GM21786 (cell line): ENCODE results near the gene STK31.
"Not testable (repeated sequence)": the region's sequence is repeated elsewhere in the genome, so short reads cannot be mapped to it uniquely, and the experiment has no call there.

Source experiments
- ATAC-seq: cut with Tn5 transposase; IDR thresholded peaks from one replicate; pipeline ENCODE4 v1.9.1; 2021; ENCODE audit not compliant: unreplicated experiment

The STK31 gene

DNA sequence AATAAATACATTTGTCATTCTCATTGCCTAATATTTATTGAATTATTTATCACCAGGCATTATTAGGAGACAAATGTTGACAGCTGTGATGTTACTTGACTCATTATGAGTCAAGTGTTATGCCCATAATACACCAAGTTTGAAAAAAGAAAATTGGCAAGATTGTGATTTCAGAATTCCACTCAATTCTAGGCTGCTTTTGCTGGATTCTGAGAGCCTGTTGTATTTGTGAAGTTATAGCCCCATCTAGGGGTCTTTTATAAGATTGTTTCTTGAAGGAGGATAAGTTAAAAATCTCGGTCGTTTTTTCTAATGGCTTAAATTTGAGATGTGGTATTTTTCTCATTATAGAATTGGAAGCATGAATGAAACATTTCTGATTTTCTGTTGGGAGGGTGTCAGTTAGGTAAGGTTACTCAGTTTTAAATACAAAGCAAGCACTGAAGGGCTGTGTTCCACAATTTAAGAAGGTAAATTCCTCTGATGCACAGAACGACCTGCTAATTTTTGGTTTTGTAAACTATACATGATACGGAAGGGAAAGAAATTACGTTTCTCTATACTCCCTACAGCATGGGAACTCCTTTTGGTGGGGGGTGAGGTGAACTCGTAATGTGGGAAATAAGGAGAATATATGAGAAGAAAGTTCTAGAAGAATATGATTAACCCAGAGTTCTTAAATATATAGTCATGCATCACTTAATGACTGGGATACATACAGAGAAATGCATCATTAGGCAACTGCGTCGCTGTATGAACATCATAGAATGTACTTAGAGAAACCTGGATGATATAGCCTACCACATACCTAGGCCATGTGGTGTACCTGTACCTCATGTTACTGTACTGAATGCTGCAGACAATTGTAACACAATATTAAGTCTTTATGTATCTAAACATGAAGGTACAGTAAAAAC, 2.6 kb downstream of the STK31 start:
- no peak for ATAC-seq

DNA sequence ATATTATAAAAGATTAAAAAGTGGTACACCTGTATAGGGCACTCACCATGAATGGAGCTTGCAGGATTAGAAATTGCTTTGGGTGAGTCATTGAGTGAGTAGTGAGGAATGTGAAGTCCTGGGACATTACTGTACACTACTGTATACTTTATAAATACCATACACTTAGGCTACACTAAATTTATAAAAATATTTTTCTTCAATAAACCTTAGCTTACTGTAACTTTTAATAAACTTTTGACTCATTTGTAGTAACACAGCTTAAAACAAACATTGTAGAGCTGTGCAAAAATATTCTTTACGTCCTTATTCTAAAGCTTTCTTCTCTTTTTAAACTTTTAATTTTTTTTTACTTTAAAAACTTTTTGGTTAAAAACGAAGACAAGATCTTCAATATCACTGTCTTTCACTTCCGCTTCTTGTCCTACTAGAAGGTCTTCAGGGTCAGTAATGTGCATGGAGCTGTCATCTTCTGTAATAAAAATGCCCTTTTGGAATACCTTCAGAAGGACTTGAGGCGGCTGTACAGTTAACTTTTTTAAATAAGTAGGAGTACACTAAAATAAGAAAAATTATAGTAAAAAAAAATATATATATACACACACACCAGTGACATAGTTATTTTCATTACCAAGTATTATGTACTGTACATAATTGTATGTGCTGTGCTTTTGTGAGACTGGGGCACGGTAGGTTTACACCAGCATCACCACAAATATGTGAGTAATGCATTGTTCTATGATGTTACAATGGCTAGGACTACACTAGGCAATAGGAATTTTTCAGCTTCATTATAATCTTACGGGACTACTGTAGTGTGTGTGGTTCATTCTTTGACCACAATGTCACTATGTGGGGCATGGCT, 3.5 kb downstream of the STK31 start:
- no peak for ATAC-seq

DNA sequence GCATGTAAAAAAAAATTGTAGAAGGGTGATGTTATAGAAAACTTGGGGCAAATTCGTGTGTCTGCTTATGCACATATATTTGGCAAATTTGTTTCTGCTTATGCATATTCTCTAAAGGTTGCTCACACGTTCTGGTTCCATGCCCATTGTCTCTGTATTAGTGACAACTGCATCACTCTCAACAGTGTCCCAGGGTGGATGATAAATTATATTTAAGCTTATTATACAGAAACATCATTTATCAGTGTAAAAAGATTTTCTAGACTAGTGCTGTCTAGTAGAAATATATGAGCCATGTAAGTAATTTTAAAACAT, 4.1 kb downstream of the STK31 start:
- no peak for ATAC-seq

DNA sequence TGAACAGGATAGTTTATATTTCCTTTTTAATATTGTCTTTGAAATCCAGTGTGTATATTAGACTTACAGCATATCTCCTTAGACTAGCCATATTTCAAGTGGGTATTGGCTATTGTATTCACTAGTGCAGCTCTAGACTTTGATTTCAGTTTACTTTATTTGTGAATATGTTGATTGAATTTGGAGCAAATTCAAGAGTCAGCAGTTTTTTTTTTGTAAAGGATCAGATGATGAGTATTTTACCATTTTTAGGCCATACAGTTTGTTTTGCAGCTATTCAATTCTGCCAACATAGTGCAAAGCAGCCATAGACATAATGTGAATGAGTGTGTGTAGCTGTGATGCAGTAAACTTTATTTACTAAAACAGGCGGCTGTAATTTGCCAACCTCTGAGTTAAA, 4.6 kb downstream of the STK31 start:
- no peak for ATAC-seq

DNA sequence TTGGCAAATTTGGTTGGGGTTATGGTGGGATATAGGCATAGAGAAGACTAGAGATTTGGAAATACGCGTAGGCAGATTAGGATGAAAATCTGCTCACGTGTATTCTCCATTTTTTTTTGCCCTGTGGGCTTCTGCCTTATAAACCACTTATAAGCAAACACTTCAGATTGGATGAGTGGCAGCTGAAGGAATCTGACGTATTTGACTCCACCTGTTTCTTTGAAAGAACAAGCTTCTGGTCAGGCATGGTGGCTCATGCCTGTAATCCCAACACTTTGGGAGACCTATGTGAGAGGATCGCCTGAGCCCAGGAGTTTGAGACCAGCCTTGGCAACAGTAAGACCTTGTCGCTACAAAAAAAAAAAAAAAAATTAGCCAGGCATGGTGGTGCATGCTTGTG, 5.1 kb downstream of the STK31 start:
- ATAC-seq: no peak

DNA sequence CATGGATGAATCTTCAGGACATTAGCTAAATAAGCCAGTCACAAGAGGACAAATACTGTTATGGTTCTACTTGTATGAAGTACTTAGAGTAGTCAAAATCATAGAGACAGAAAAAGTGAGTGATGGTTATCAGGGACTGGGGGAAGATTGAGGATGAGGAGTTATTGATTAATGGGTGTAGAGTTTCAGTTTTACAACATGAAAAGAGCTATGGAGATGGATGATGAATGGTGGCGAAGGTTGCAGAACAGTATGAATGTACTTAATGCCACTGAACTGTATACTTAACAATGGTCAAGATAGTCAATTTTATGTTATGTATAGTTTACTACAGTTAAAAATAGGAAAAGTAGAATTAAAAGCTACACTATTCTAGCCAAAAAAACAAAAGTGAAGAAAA, 7.8 kb downstream of the STK31 start:
- no peak for ATAC-seq

DNA sequence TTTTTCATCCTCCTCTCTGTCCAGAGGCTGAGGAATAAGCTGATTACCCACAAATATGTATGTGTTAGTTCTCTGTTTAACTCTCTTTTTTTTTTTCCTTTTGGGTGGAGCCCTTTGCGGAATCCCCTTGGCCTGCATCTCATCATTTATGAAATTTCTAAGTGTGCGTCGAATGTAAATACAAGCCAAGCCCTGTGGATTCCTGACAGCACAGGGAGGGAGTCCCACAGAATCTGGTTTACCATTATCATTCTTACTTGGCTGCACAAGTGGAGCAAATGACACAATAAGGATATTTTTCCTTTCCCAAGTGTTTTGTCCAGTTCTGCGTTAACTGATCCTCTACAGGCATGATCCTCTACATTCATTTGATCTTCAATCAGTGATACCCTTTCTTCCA, 11.4 kb downstream of the STK31 start:
- ATAC-seq: no peak

DNA sequence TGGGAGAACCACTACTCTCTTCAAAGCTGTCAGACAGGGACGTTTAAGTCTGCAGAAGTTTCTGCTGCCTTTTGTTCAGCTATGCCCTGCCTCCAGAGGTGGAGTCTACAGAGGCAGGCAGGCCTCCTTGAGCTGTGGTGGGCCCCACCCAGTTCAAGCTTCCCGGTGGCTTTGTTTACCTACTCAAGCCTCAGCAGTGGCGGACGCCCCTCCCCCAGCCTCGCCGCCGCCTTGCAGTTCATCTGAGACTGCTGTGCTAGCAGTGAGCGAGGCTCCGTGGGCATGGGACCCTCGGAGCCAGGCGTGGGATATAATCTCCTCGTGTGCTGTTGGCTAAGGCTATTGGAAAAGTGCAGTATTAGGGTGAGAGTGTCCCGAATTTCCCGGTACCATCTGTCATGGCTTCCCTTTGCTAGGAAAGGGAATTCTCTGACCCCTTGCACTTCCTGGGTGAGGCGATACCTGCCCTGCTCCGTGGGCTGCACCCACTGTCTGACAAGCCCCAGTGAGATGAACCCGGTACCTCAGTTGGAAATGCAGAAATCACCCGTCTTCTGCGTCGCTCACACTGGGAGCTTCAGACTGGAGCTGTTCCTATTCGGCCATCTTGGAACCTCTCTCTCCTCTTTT, 12.7 kb downstream of the STK31 start:
- ATAC-seq: not testable (repeated sequence)

DNA sequence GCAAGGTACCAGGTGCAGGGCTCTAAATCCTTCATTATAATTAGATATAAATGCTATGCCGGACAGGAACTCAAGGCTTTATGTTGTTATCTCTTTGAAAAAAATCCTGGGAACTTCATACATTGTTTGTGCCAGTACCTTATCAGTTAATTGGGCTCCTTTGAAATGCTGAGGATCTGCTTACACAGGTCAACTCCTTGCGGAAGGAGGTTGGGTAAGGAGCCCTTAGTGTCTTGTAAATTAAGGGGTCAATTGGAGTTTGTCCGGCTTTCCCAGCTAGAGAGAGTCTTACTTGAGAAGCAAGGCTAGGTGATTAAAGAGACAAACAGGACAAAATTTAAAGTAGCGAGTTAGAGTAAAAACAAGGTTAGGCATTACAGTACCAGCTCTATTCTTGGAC, 14.1 kb downstream of the STK31 start:
- ATAC-seq: not testable (repeated sequence)

DNA sequence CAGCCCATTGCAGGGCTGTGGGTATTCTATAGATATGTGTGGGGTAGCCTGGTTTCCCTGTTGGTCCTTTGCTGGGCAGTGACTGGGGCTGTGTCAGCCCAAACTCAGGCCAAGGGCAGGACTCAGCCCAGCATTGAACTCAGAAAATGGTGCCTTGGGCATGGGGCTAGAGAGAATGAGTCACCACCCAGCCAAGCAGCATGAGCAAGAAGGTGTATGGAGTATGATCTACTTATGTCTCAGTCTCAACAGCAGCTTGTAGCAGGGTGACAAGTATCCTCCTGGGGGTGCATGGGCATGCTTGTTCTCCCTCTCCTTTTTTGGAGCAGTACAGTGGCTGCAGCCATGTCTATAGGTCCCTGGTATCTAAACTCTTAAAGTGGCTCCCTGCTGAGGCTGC, 32.0 kb downstream of the STK31 start:
- no peak for ATAC-seq

DNA sequence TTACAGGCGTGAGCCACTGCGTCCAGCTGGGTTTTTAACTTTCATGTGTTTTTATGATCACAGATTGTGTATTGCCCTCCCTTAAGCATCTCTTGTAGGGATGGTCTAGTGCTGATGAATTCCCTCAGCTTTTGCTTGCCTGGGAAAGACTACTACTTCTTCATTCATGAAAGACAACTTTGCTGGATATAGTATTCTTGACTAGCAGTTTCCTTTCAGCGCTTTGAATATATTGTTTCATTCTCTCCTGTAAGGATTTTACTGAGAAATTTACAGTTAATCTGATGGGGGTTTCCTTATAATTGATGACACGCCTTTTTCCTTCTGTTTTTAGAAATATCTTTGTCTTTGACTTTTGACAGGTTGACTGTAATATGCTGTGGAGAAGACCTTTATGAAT, 33.2 kb downstream of the STK31 start:
- no peak for ATAC-seq

DNA sequence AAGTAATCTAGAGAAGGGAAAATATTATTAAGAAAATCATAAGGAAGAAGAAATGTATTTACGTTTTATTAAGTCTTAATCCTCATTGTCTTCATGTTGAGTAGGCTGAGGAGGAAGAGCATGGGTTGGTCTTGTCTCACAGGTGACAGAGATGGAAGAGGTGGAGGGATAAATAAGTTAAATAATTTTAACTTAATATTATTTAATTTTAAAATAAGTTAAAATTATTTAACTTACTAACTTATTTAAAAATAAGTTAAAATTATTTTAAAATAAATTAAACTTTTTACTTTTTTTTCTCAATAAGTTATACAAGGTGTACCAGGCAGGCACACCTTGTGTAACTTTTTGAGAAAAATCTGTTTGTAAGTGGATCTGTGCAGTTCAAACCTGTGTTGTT, 36.6 kb downstream of the STK31 start:
- no peak for ATAC-seq

DNA sequence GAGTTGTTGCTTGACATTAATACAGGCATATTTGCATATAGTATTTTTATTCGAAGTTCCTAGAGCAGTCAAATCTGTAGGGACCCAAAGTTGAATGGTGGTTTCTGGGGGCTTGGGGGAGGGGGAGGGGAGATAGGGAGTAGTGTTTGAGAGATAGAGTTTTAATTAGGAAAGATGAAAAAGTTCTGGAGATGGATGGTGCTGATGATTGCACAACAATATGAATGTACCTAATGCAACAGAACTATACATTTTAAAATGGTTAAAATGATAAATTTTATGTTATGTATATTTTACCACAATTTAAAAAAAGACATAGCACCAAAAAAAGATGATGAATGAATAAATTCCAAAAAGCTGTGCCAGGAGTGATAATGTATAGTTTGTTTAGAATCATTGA, 41.8 kb downstream of the STK31 start:
- ATAC-seq: no peak

DNA sequence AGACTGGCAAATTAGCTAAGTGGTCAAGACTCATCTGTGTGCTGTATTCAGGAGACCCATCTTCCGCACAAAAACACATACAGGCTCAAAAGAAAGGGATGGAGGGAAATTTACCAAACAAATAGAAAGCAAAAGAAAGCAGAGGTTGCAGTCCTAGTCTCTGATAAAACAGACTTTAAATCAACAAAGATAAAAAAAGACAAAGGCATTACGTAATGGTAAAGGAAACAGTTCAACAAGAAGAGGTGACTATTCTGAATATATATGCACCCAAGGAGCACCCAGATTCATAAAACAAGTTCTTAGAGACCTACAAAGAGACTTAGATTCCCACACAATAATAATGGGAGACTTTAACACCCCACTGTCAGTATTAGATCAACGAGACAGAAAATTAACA, 48.8 kb downstream of the STK31 start:
- ATAC-seq: not testable (repeated sequence)

DNA sequence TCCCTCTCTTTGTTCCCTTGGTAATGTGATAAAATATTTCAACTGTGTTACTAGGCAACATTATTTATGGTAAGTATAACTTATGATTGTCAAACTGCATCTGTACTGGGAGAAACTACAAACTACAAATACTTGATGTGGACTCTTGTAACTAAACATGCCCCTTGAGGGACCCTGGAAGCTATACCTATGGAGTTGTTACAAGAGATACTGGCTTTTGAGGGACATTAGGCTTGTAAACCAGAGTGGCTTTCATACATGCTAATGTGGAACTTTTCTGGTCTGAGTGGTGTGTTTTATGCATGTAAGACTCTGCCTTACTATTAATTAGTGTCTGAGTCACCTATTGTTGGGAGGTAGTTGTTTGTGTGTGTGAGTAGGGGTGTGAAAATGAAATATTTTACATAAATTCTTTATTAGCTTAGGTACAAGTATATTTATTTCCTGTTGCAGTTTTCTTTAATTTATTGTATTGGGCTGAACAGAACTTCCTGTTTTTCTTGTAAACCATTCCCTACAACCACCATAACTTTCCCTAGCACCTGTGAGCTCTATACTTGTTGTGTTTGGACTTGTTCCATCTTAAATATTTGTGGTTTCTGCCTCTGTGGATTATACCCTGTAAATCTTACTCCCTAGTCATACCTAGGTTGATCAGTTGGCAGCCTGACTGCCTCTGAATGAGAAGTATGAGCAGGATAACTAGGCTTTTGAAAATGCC, 49.8 kb downstream of the STK31 start:
- no peak for ATAC-seq

DNA sequence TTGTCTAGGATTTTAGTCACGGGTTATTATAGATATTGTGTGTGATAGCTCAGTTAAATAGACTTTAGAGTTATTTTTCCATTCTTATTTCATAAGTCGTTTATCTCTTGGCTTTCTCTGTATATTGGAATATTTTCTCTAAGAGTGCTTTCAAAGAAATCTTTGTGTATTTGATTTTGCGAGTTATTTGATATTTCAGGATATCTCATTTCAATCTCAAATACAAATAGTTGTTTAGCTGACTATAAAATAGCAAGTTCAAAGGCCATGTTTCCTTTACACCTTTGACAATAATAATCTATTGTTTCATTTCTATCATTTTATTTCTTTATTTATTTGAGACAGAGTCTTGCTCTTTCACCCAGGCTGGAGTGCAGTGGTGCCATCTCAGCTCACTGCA, 55.9 kb downstream of the STK31 start:
- no peak for ATAC-seq

DNA sequence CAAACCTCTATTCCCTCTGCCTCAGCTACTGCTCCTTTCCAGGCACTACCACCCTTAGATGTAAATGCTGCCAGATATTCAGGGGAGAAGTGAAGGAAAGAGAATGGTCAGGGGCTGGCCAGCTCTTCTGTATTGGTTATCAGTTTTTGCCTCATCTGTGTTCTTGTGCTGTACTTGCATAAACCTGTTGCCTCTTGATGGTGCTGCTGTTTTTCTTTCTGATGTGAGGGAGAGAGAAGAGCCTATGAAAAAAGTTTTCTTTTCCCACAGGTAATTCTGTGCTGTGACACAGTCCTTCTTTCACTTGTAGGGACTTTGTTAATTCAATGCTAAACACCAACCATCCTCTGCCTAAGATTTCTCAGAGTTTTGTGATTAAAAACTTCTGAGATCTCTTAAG, 57.5 kb downstream of the STK31 start:
- no peak for ATAC-seq

DNA sequence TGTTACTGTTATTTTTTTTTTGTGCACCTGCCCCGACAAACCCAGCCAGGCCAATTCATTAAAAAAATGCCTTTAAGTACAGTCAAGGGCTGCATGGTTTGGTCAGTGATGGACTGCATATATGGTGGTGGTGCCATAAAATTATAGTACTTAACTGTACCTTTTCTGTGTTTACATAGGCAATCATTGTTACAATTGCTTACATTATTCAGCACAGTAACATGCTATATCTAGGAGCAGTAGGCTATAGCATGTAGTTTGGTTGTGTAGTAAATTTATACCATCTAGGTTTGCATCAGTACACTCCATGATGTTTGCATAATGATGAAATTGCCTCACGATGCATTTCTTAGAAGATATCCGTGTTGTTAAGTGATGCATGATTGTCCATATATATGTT, 58.0 kb downstream of the STK31 start:
- no peak for ATAC-seq

DNA sequence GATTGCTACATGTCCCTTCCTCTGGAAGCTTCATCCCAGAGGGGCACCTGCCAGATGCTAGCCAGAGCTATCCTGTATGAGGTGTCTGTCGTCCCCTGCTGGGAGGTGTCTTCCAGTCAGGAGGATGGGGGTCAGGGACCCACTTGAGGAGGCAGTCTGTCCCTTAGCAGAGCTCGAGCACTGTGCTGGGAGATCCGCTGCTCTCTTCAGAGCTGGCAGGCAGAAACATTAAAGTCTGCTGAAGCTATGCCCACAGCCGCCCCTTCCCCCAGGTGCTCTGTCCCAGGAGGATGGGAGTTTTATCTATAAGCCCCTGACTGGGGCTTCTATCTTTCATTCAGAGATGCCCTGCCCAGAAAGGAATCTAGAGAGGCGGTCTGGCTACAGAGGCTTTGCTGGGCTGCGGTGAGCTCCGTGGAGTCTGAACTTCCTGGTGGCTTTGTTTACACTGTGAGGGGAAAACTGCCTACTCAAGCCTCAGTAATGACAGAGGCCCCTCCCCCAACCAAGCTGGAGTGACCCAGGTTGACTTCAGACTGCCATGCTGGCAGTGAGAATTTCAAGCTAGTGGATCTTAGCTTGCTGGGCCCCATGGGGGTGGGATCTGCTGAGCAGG, 69.3 kb downstream of the STK31 start:
- not testable (repeated sequence) for ATAC-seq

DNA sequence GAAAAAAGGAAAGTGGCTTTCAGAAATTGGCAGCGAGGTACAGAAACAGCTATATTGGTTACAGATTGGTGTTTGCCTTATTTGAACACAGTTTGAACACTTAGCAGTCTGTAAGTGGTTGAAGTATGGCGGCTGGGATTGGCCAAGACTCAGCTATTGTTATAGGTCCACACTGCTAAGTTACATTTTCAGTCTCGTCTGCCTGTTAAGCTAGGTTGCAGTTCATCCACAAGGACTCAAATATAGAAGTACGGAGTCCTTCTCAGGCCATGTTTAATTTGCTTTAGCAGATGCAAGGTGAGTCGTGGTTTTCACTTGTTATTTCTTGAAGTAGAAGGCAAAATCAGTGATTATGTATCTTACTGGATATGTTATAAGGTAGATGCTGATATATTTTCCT, 73.1 kb downstream of the STK31 start:
- no peak for ATAC-seq

DNA sequence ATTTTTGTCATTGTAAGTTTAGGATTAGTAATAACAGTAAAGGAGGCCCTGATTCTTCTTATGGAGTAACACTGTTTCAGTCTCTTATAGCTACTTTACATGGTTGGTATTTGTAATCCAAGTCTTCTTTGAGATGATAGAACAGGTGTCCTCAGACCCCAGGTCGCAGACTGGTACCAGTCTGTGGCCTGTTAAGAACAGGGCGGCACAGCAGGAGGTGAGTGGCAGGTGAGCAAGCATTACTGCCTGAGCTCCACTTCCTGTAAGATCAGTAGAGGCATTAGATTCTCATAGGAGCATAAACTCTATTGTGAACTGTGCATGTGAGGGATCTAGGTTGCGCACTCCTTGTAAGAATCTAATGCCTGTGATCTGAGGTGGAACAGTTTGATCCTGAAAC, 77.3 kb downstream of the STK31 start:
- ATAC-seq: no peak
